ENCODE data around the gene TCF23. TPM values are rescaled to one million over a fixed set of nuclear protein-coding genes. Genes with fewer than 3 reads are reported as not detected.

TCF23 gene
- total and polyA plus RNA-seq, 2 of the 8 experiments (the other 6 are each of a cell fraction or from before 2014, with no cell fraction given): 0.02 TPM; not detected in 1

DNA sequence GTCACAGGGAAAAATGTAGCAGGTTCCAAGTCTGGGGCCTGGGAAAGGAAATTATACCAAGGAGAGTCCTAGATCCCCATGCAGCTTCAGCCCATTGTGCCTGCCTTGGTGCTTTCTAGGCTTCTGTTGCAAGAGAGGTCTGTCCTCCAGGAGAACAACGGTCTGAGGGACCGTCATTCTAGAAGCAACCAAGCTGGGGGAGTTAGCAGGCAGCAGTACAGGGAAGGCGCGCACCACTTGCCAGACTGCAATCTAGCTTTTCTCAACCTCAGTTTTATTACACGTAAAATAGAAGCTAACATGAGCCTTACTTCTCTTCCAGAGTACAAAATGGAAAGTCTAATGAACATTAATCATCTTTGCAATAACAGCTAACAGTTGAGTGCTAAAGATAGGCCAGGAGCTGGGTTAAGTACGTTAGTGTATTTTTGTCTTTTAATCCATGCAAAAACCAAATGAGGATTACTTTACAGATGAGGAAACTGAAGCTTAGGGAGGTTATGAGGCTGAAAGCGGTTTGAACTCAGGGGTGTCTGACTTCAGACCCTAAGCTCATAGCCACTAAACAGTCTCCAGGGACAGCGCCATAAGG, 1.9 kb downstream of the TCF23 start (continued):
- TF ChIP-seq, protein P1, sequence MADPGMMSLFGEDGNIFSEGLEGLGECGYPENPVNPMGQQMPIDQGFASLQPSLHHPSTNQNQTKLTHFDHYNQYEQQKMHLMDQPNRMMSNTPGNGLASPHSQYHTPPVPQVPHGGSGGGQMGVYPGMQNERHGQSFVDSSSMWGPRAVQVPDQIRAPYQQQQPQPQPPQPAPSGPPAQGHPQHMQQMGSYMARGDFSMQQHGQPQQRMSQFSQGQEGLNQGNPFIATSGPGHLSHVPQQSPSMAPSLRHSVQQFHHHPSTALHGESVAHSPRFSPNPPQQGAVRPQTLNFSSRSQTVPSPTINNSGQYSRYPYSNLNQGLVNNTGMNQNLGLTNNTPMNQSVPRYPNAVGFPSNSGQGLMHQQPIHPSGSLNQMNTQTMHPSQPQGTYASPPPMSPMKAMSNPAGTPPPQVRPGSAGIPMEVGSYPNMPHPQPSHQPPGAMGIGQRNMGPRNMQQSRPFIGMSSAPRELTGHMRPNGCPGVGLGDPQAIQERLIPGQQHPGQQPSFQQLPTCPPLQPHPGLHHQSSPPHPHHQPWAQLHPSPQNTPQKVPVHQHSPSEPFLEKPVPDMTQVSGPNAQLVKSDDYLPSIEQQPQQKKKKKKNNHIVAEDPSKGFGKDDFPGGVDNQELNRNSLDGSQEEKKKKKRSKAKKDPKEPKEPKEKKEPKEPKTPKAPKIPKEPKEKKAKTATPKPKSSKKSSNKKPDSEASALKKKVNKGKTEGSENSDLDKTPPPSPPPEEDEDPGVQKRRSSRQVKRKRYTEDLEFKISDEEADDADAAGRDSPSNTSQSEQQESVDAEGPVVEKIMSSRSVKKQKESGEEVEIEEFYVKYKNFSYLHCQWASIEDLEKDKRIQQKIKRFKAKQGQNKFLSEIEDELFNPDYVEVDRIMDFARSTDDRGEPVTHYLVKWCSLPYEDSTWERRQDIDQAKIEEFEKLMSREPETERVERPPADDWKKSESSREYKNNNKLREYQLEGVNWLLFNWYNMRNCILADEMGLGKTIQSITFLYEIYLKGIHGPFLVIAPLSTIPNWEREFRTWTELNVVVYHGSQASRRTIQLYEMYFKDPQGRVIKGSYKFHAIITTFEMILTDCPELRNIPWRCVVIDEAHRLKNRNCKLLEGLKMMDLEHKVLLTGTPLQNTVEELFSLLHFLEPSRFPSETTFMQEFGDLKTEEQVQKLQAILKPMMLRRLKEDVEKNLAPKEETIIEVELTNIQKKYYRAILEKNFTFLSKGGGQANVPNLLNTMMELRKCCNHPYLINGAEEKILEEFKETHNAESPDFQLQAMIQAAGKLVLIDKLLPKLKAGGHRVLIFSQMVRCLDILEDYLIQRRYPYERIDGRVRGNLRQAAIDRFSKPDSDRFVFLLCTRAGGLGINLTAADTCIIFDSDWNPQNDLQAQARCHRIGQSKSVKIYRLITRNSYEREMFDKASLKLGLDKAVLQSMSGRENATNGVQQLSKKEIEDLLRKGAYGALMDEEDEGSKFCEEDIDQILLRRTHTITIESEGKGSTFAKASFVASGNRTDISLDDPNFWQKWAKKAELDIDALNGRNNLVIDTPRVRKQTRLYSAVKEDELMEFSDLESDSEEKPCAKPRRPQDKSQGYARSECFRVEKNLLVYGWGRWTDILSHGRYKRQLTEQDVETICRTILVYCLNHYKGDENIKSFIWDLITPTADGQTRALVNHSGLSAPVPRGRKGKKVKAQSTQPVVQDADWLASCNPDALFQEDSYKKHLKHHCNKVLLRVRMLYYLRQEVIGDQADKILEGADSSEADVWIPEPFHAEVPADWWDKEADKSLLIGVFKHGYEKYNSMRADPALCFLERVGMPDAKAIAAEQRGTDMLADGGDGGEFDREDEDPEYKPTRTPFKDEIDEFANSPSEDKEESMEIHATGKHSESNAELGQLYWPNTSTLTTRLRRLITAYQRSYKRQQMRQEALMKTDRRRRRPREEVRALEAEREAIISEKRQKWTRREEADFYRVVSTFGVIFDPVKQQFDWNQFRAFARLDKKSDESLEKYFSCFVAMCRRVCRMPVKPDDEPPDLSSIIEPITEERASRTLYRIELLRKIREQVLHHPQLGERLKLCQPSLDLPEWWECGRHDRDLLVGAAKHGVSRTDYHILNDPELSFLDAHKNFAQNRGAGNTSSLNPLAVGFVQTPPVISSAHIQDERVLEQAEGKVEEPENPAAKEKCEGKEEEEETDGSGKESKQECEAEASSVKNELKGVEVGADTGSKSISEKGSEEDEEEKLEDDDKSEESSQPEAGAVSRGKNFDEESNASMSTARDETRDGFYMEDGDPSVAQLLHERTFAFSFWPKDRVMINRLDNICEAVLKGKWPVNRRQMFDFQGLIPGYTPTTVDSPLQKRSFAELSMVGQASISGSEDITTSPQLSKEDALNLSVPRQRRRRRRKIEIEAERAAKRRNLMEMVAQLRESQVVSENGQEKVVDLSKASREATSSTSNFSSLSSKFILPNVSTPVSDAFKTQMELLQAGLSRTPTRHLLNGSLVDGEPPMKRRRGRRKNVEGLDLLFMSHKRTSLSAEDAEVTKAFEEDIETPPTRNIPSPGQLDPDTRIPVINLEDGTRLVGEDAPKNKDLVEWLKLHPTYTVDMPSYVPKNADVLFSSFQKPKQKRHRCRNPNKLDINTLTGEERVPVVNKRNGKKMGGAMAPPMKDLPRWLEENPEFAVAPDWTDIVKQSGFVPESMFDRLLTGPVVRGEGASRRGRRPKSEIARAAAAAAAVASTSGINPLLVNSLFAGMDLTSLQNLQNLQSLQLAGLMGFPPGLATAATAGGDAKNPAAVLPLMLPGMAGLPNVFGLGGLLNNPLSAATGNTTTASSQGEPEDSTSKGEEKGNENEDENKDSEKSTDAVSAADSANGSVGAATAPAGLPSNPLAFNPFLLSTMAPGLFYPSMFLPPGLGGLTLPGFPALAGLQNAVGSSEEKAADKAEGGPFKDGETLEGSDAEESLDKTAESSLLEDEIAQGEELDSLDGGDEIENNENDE (IDR thresholded peaks at IDR 0.05; ENCODE audit: insufficient replicate concordance, low read length): no peak
- no peak for TF ChIP-seq CREB1 (IDR thresholded peaks at IDR 0.05)
